GM23338 (cell line): Measurements from ENCODE around the gene RILPL1. TPM values are rescaled to one million over a fixed set of nuclear protein-coding genes. Genes with fewer than 3 reads are reported as not detected.

Experiments used
- ATAC-seq: fragments of 200-7000 bp; cut with Tn5 transposase; 3 replicates; pipeline ENCODE4 v1.9.1; 2020
- DNase-seq: peaks from one replicate; pipeline ENCODE4 v3.0.0-alpha.2; 2015; ENCODE audit warnings: low spot score
- H2AFZ ChIP-seq: fragments of 200-600 bp; sonication (generic); 2 replicates; pipeline ENCODE4 v1.8.0; 2016; ENCODE audit warnings: antibody characterized with exemption, mild to moderate bottlenecking, moderate library complexity
- H3F3A ChIP-seq: fragments of 200-600 bp; sonication (generic); replicated peaks from 2 replicates; pipeline ENCODE4 v1.8.0; 2017; ENCODE audit warnings: antibody characterized with exemption, mixed run types, low read depth
- H3K27ac ChIP-seq: fragments of 200-600 bp; sonication (generic); 2 replicates; pipeline ENCODE4 v1.6.1; 2016; ENCODE audit warnings: low read depth
- H3K27me3 ChIP-seq: fragments of 200-600 bp; sonication (generic); 2 replicates; pipeline ENCODE4 v1.8.0; 2016; ENCODE audit warnings: mild to moderate bottlenecking, mixed run types, moderate library complexity; ENCODE audit not compliant: insufficient read depth
- H3K36me3 ChIP-seq: fragments of 200-600 bp; sonication (generic); 2 replicates; pipeline ENCODE4 v1.8.0; 2016; ENCODE audit warnings: mild to moderate bottlenecking; ENCODE audit not compliant: insufficient read depth
- H3K4me1 ChIP-seq: fragments of 200-600 bp; sonication (generic); 2 replicates; pipeline ENCODE4 v1.8.0; 2016; ENCODE audit warnings: mild to moderate bottlenecking, moderate library complexity; ENCODE audit not compliant: insufficient read depth
- H3K4me2 ChIP-seq: fragments of 200-600 bp; sonication (generic); 2 replicates; pipeline ENCODE4 v1.7.1; 2017; ENCODE audit warnings: mixed run types
- H3K4me3 ChIP-seq: fragments of 200-600 bp; sonication (generic); 2 replicates; pipeline ENCODE4 v1.6.1; 2016; ENCODE audit warnings: mixed run types
- H3K79me2 ChIP-seq: fragments of 200-600 bp; sonication (generic); replicated peaks from 2 replicates; pipeline ENCODE4 v1.8.0; 2017; ENCODE audit warnings: mild to moderate bottlenecking; ENCODE audit not compliant: insufficient read depth
- H3K9me2 ChIP-seq: fragments of 200-600 bp; sonication (generic); 2 replicates; pipeline ENCODE4 v1.8.0; 2017; ENCODE audit not compliant: insufficient read depth
- H4K20me1 ChIP-seq: fragments of 200-600 bp; sonication (generic); replicated peaks from 2 replicates; pipeline ENCODE4 v1.8.0; 2017; ENCODE audit warnings: mild to moderate bottlenecking; ENCODE audit not compliant: insufficient read depth
- H3K27ac Mint-ChIP-seq: 2 replicates; pipeline ENCODE4 v1.8.0; 2020; ENCODE audit warnings: inconsistent platforms, mild to moderate bottlenecking, moderate library complexity, mixed read lengths
- H3K27me3 Mint-ChIP-seq: 3 replicates; pipeline ENCODE4 v1.8.0; 2022; ENCODE audit warnings: low read depth, mild to moderate bottlenecking, moderate library complexity, mixed read lengths, inconsistent platforms; ENCODE audit not compliant: insufficient read depth, poor library complexity
- H3K36me3 Mint-ChIP-seq: 3 replicates; pipeline ENCODE4 v1.8.0; 2021; ENCODE audit warnings: low read depth, mild to moderate bottlenecking, inconsistent platforms, moderate library complexity, mixed read lengths
- H3K4me1 Mint-ChIP-seq: 3 replicates; pipeline ENCODE4 v1.8.0; 2020; ENCODE audit warnings: mild to moderate bottlenecking, inconsistent platforms, mixed read lengths
- H3K4me3 Mint-ChIP-seq: 3 replicates; pipeline ENCODE4 v1.8.0; 2021; ENCODE audit warnings: moderate library complexity, mild to moderate bottlenecking, inconsistent platforms, mixed read lengths
- H3K9me3 Mint-ChIP-seq: 3 replicates; pipeline ENCODE4 v1.8.0; 2020; ENCODE audit warnings: moderate library complexity, mild to moderate bottlenecking, inconsistent platforms, mixed read lengths
- CREB1 ChIP-seq: fragments of 250-450 bp; sonication (Bioruptor Pico); IDR thresholded peaks from 2 replicates; pipeline ENCODE4 v1.5.0; 2020; ENCODE audit warnings: low read depth, mild to moderate bottlenecking, moderate library complexity
- ETS1 ChIP-seq: IDR thresholded peaks from 2 replicates; pipeline ENCODE4 v1.6.1; 2016; ENCODE audit warnings: antibody characterized with exemption
- EZH2 ChIP-seq: fragments of 200-600 bp; sonication (generic); IDR thresholded peaks from one replicate; pipeline ENCODE4 v1.8.0; 2017; ENCODE audit warnings: antibody characterized with exemption, mild to moderate bottlenecking, low read depth; ENCODE audit not compliant: unreplicated experiment
- EZH2phosphoT487 ChIP-seq: fragments of 200-600 bp; sonication (generic); IDR thresholded peaks from one replicate; pipeline ENCODE4 v1.8.1; 2018; ENCODE audit warnings: antibody characterized with exemption; ENCODE audit not compliant: unreplicated experiment
- JUNB ChIP-seq: IDR thresholded peaks from one replicate; pipeline ENCODE4 v1.6.1; 2016; ENCODE audit warnings: antibody characterized with exemption; ENCODE audit not compliant: unreplicated experiment
- NANOG ChIP-seq: IDR thresholded peaks from 2 replicates; pipeline ENCODE4 v1.6.1; 2016; ENCODE audit warnings: antibody characterized with exemption, borderline replicate concordance
- POLR2AphosphoS5 ChIP-seq: IDR thresholded peaks from 2 replicates; pipeline ENCODE4 v1.6.1; 2016; ENCODE audit warnings: antibody characterized with exemption, low read depth
- STAT1 ChIP-seq: IDR thresholded peaks from one replicate; pipeline ENCODE4 v1.6.1; 2016; ENCODE audit warnings: antibody characterized with exemption; ENCODE audit not compliant: unreplicated experiment
- ZNF114 ChIP-seq: fragments of 250-450 bp; sonication (Bioruptor Pico); IDR thresholded peaks from 2 replicates; pipeline ENCODE4 v1.5.0; 2020; ENCODE audit warnings: mild to moderate bottlenecking, moderate library complexity
- ZNF331 ChIP-seq: fragments of 250-450 bp; sonication (Bioruptor Pico); IDR thresholded peaks from 2 replicates; pipeline ENCODE4 v1.5.0; 2020; ENCODE audit warnings: low read depth, mild to moderate bottlenecking, moderate library complexity
- polyA plus RNA-seq: library from polyadenylated mRNA; unstranded; fragments of >200 nt; fragmentation: Nextera tagmentation; extraction: Ambion mirVana; gene quantifications from 2 replicates; pipeline ENCODE4 v1.2.1, GENCODE V29; 2016
- total RNA-seq: library from RNA; depleted of rRNA; stranded (reverse); fragments of >200 nt; shearing (Covaris generic); gene quantifications from 2 replicates; pipeline ENCODE4 v1.2.3, GENCODE V29; 2014
- TF ChIP-seq, protein P1 (sequence below), 2 experiments: fragments of 200-600 bp in 1 of 2; sonication (generic) in 1 of 2; conservative IDR thresholded peaks; 2 replicates each; pipeline versions ENCODE4 v1.5.1 to v1.6.1; 2016 to 2017; ENCODE audit warnings: antibody characterized with exemption in 2 of 2, low read depth in 2 of 2, mild to moderate bottlenecking in 2 of 2, moderate library complexity in 1 of 2
- TF ChIP-seq, protein P2 (sequence below): IDR thresholded peaks from one replicate; pipeline ENCODE4 v1.6.1; 2018; ENCODE audit warnings: antibody characterized with exemption; ENCODE audit not compliant: unreplicated experiment
- TF ChIP-seq, protein P3 (sequence below): fragments of 250-450 bp; sonication (Bioruptor Pico); IDR thresholded peaks from 2 replicates; pipeline ENCODE4 v1.5.0; 2020; ENCODE audit warnings: mild to moderate bottlenecking, moderate library complexity

Gene RILPL1
- total and polyA plus RNA-seq, 2 experiments from 2014 or later, result 3.9 to 7.9 TPM

DNA sequence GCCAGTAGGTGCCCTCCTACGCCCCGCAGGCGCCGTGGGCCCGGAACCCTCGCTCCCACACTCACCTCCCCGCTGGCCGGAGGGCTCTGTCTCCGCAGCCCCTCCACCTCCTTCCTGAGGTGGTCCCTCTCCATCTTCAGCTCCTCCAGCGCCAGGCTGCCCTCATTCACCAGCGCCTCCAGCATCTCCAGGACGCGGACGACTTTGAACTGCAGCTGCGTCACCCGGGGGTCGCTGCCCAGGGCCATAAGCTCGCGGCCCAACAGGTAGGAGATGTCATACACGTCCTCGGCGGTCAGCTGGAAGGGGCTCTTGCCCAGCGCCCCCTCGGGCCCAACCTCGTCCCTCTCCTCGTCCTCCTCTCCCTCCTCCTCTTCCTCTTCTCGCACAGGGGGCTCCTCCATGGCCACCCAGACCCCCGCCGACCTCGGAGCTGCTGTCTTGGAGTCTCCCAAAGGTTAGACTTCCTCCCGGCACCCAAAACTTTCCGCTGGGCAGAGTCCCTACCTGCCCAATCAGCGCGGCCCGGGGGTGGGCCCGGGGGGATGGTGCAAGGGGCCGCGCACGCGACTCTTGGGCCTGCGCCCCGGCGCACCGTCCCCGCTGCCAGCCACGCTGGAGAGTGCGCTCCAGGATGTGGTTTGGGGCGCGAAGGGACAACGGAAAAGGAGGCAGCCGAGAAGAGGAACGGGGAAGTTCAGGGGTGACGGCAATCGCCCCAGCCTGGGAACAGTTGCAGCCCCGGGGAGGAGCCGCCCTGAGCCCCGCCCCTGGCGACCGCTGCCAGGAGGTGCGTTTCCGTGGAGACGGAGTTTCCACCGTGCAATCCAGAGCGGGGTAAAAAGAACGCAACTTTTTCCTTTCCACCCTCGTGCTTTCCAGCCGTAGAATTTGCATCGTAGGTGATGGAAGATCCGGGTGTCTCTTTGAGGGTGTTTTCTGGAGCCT, 97.2 kb downstream of the RILPL1 start, which contains the start of gene RILPL2:
Gene RILPL2 (minus strand): TSS at position 668 of the 948 bp plus-strand sequence. CDS start 264 bp downstream, at position 404.
- H3K9me3 Mint-ChIP-seq, result no peaks in the 10 kb centered on the region
- peak; percentile 92 for ATAC-seq
- no peaks in the 10 kb centered on the region for H3K9me2 ChIP-seq
- H3K4me3 Mint-ChIP-seq, result peak within 1 kb of the TSS; percentile 91
- no peaks in the 10 kb centered on the region for H3K36me3 ChIP-seq
- peak within 1 kb of the TSS; percentile 92 for H3K4me2 ChIP-seq
- H4K20me1 ChIP-seq, result no peaks in the 10 kb centered on the region; the same call in 1 of the 2 replicates
- no peaks in the 10 kb centered on the region for H3K79me2 ChIP-seq
- peak; percentile 84 for DNase-seq
- H3K36me3 Mint-ChIP-seq, result no peaks in the 10 kb centered on the region
- TF ChIP-seq ZNF114 (CRISPR knock-in tag), result no peak
- no peak for TF ChIP-seq ETS1
- TF ChIP-seq, protein P1, sequence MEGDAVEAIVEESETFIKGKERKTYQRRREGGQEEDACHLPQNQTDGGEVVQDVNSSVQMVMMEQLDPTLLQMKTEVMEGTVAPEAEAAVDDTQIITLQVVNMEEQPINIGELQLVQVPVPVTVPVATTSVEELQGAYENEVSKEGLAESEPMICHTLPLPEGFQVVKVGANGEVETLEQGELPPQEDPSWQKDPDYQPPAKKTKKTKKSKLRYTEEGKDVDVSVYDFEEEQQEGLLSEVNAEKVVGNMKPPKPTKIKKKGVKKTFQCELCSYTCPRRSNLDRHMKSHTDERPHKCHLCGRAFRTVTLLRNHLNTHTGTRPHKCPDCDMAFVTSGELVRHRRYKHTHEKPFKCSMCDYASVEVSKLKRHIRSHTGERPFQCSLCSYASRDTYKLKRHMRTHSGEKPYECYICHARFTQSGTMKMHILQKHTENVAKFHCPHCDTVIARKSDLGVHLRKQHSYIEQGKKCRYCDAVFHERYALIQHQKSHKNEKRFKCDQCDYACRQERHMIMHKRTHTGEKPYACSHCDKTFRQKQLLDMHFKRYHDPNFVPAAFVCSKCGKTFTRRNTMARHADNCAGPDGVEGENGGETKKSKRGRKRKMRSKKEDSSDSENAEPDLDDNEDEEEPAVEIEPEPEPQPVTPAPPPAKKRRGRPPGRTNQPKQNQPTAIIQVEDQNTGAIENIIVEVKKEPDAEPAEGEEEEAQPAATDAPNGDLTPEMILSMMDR (conservative IDR thresholded peaks at IDR 0.05; ENCODE audit: low read depth in 2 of 2), result 0 out of 4 replicates have a peak, but pooled peaks of 1 of the 2 experiments have one; percentile 4
- TF ChIP-seq, protein P2, sequence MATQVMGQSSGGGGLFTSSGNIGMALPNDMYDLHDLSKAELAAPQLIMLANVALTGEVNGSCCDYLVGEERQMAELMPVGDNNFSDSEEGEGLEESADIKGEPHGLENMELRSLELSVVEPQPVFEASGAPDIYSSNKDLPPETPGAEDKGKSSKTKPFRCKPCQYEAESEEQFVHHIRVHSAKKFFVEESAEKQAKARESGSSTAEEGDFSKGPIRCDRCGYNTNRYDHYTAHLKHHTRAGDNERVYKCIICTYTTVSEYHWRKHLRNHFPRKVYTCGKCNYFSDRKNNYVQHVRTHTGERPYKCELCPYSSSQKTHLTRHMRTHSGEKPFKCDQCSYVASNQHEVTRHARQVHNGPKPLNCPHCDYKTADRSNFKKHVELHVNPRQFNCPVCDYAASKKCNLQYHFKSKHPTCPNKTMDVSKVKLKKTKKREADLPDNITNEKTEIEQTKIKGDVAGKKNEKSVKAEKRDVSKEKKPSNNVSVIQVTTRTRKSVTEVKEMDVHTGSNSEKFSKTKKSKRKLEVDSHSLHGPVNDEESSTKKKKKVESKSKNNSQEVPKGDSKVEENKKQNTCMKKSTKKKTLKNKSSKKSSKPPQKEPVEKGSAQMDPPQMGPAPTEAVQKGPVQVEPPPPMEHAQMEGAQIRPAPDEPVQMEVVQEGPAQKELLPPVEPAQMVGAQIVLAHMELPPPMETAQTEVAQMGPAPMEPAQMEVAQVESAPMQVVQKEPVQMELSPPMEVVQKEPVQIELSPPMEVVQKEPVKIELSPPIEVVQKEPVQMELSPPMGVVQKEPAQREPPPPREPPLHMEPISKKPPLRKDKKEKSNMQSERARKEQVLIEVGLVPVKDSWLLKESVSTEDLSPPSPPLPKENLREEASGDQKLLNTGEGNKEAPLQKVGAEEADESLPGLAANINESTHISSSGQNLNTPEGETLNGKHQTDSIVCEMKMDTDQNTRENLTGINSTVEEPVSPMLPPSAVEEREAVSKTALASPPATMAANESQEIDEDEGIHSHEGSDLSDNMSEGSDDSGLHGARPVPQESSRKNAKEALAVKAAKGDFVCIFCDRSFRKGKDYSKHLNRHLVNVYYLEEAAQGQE, result no peak
- TF ChIP-seq STAT1, result no peak
- no peak for TF ChIP-seq JUNB
- no peak for TF ChIP-seq ZNF331 (CRISPR knock-in tag)
- TF ChIP-seq CREB1 (CRISPR knock-in tag), result no peak
- no peak for TF ChIP-seq EZH2
- TF ChIP-seq, protein P3, sequence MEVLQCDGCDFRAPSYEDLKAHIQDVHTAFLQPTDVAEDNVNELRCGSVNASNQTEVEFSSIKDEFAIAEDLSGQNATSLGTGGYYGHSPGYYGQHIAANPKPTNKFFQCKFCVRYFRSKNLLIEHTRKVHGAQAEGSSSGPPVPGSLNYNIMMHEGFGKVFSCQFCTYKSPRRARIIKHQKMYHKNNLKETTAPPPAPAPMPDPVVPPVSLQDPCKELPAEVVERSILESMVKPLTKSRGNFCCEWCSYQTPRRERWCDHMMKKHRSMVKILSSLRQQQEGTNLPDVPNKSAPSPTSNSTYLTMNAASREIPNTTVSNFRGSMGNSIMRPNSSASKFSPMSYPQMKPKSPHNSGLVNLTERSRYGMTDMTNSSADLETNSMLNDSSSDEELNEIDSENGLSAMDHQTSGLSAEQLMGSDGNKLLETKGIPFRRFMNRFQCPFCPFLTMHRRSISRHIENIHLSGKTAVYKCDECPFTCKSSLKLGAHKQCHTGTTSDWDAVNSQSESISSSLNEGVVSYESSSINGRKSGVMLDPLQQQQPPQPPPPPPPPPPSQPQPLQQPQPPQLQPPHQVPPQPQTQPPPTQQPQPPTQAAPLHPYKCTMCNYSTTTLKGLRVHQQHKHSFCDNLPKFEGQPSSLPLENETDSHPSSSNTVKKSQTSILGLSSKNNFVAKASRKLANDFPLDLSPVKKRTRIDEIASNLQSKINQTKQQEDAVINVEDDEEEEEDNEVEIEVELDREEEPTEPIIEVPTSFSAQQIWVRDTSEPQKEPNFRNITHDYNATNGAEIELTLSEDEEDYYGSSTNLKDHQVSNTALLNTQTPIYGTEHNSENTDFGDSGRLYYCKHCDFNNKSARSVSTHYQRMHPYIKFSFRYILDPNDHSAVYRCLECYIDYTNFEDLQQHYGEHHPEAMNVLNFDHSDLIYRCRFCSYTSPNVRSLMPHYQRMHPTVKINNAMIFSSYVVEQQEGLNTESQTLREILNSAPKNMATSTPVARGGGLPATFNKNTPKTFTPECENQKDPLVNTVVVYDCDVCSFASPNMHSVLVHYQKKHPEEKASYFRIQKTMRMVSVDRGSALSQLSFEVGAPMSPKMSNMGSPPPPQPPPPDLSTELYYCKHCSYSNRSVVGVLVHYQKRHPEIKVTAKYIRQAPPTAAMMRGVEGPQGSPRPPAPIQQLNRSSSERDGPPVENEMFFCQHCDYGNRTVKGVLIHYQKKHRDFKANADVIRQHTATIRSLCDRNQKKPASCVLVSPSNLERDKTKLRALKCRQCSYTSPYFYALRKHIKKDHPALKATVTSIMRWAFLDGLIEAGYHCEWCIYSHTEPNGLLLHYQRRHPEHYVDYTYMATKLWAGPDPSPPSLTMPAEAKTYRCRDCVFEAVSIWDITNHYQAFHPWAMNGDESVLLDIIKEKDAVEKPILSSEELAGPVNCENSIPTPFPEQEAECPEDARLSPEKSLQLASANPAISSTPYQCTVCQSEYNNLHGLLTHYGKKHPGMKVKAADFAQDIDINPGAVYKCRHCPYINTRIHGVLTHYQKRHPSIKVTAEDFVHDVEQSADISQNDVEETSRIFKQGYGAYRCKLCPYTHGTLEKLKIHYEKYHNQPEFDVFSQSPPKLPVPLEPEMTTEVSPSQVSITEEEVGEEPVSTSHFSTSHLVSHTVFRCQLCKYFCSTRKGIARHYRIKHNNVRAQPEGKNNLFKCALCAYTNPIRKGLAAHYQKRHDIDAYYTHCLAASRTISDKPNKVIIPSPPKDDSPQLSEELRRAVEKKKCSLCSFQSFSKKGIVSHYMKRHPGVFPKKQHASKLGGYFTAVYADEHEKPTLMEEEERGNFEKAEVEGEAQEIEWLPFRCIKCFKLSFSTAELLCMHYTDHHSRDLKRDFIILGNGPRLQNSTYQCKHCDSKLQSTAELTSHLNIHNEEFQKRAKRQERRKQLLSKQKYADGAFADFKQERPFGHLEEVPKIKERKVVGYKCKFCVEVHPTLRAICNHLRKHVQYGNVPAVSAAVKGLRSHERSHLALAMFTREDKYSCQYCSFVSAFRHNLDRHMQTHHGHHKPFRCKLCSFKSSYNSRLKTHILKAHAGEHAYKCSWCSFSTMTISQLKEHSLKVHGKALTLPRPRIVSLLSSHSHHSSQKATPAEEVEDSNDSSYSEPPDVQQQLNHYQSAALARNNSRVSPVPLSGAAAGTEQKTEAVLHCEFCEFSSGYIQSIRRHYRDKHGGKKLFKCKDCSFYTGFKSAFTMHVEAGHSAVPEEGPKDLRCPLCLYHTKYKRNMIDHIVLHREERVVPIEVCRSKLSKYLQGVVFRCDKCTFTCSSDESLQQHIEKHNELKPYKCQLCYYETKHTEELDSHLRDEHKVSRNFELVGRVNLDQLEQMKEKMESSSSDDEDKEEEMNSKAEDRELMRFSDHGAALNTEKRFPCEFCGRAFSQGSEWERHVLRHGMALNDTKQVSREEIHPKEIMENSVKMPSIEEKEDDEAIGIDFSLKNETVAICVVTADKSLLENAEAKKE, result no peak
- TF ChIP-seq POLR2AphosphoS5, result peak; percentile 55
- no peak for TF ChIP-seq EZH2phosphoT487
- no peak for TF ChIP-seq NANOG
- H3K4me3 ChIP-seq, result peak within 1 kb of the TSS; percentile 90
- peaks cover 24% of the 10 kb centered on the region for H3K27me3 ChIP-seq
- H3K27me3 Mint-ChIP-seq, result peaks cover 31% of the 10 kb centered on the region
- peaks cover 5% of the 10 kb centered on the region for H3F3A ChIP-seq
- no peaks in the 10 kb centered on the region for H3K4me1 ChIP-seq
- no peak within 1 kb of the TSS for H3K27ac ChIP-seq
- H3K4me1 Mint-ChIP-seq, result no peaks in the 10 kb centered on the region; the same call in 2 of the 3 replicates
- peak within 1 kb of the TSS; percentile 99 for H2AFZ ChIP-seq
- no peak within 1 kb of the TSS for H3K27ac Mint-ChIP-seq
